ENCODE measurements around the gene RBKS.

- TF ChIP-seq CTCF (IDR thresholded peaks at IDR 0.05) (no peak), POLR2AphosphoS5 (IDR thresholded peaks at IDR 0.05) (no peak), POLR2A (IDR thresholded peaks at IDR 0.05) (no peak)
These were observed 45.3 kb downstream of the RBKS start for GRCh38 chr2:27844821-27845255.

All from breast epithelium (tissue), 3 donors.